ENCODE results near the gene STX11.
A peak's percentile ranks its signal among the peaks of the same experiment; 100 is the strongest.
"Not testable (repeated sequence)": the region's sequence is repeated elsewhere in the genome, so short reads cannot be mapped to it uniquely, and the experiment has no call there.

Gene STX11

DNA sequence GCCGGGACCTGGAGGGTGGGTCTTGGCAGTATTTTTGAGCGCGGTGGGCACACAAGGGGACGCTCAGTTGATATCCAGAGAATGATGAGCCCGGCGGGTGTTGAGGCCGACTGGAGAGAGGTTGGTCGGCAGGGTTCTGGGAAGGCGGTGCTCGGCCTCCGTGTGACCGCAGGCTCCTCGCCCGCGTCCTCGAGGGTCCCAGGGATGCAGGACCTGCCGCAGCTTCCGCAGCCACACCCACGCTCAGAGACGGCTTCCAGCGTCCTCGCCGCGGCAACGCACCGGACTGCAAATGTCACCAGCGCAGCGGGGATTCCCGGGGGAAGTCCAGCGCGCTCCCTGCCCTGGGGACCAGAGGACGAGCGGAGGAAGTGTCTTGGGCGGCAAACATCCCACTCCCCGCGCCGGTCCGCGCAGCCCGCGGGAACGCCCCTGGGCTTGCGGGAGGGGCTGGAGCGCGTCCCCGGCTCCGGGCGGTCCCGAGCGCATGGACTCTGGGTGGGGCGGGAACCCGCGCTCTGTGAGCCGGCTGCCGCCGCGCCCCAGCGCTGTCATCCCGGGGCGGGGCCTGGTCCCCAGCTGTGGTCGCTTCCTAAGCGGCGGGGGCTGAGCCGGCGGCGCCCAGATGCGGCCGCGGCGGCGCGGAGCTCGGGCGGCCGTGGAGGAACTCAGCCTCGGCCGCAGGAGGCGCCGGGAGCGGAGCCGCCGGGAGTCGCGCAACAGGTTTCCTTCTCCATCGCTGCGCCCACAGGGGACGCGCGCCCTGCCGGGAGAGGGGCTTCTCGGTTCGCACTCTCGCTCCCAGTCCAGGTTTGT is at the start of gene STX11:
Gene STX11 (plus strand): TSS at position 624 of the 816 bp plus-strand sequence. CDS start 36,111 bp downstream, outside the sequence.
- peak; percentile 77 for DNase-seq

- no peak for DNase-seq
These were observed 47.2 kb upstream of the STX11 start for GRCh38 chr6:144103026-144103563.

- no peak for DNase-seq
These were observed 45.8 kb upstream of the STX11 start for GRCh38 chr6:144104488-144104887.

DNA sequence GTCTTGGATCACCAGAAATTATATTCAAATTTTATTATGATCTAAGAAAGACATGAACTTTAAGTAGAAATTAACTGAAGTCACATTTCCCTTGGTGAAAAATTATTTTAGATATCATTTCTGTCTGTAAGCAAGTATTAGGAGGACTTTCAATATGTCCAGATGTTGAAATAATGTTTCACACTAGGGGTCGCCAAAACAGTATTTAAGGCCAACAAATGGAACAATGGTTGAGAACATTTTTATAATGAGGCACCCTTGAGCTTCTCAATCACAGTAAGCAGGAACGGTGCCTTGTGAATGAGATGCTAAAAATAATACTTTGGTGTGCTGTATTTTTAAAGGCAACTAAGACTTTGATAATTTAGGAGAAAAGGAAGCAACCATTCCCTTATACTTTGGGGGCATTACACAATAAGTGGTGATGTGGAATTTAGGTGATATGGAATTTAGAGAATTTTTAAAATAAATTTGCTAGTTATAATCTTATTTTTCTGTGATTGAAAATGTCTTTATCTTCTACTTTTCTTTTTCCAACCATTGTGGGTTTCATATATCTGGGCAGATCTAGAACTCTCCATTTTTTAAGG is 45.3 kb upstream of the STX11 start:
- no peak for DNase-seq

GRCh38 chr6:144106206-144106605 is 44.1 kb upstream of the STX11 start:
- DNase-seq: no peak

DNA sequence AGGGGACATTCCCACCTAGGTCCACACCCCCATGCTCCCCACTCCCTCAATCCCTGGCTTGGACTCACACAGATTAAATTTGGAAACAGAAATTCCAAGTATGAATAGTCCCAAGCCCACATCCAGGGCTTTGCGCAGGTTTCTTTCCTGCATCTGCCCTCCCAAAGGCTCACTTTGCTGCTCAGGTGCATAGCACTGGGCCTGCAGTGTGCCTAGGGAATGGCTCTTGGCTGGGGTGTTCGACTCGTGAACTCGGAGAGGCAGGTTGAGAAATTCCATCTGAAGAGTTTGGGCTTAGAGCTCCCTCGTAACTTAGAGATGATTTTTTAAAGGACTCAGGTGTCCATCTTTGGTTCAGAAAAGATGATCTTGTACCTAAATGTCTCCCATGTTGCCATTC is 40.1 kb upstream of the STX11 start:
- DNase-seq: no peak

DNA sequence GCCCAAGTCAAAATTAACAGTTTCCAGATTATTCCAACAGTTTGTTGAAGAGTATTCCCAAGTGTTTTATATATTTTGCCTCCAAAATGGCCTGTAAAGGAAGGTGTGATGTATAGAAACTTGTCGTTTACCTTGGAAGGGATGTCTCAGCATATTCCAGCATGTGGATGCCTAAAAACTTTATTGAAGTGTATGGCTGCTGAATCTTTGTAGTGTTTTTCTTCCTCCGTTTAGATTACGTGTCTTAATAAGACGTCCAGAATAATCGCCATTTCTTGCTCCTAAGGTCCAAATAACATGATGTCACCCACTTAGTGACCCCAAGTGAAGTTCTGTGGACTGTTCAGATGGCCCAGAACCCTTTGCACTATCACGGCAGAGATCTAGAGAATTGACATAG is 37.0 kb upstream of the STX11 start:
- no peak for DNase-seq

DNA sequence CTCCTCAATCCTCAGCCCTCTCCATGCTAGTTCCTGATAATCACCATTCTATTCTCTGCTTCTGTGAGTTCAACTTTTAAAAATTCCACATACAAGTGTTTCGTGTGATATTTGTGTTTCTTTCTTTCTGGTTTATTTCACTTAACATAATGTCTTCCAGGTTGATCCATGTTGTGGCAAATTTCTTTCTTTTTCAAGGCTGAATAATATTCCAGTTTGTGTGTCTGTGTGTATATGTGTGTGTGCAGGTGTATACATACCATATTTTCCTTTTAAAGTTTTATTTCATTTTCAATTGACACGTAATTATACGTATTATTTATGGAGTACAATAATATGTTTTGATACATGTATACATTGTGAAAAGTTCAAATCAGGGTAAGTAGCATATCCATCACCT is 35.1 kb upstream of the STX11 start:
- no peak for DNase-seq

- DNase-seq: no peak
These were observed 30.9 kb upstream of the STX11 start for GRCh38 chr6:144119376-144119775.

DNA sequence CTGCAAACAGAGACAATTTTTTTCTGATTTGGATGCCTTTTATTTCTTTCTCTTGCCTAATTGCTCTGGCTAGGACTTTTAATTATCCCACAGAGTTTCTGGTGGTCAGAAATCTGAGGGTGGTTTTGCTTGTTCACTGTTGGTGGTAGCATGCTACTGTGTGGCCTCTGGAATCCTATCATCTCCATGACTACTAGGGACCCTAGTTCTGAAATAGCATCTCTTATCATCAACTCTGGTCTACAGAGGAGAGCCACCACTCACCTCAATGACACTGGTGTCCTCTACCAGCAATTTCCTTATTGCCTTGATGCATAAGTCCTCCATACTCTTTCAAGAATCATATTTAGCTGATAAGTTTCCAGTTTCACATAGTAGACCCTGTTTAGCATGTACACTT is 27.5 kb upstream of the STX11 start:
- DNase-seq: no peak

GRCh38 chr6:144123421-144123820 is 26.9 kb upstream of the STX11 start:
- no peak for DNase-seq

DNA sequence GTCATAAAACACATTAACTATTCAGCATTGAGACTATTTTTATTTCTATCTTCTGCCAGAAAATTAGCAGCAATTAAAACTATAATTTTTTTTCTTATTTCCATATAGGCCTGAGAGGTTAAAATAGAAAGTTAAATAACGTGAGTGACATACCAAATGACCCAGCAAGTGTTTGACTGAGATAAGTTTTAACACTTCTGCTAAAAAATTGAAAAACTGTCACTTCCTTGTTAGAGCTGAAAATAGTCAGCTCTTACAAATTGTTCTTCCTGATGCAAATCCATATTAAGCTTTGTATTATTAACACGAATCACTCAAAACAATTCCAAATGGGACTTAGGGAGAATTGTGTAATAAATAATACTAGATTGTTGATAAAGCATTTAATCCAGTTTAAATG is 26.5 kb upstream of the STX11 start:
- DNase-seq: no peak

GRCh38 chr6:144127097-144127496 is 23.2 kb upstream of the STX11 start:
- DNase-seq: no peak

DNA sequence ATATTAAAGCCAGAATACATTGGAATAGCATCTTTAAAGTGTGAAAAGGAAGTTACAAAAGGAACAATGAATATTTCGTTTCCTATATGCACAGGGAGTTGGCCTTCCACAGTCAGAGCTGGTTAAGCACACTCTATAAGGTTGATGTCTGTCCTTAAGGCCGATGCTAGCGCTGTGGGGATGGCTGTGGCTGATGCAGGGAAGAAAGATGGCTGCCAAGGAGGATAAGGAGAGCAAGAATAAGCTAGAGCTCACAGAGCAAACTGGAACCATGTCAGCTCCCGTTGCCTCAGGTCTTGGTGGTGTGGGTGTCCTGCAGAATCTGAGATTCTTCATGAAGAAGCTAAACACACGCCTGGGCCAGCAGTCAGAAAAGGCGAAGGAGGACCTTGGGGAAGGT is 20.8 kb upstream of the STX11 start:
- no peak for DNase-seq

GRCh38 chr6:144131248-144131709 is 19.0 kb upstream of the STX11 start:
- no peak for DNase-seq

DNA sequence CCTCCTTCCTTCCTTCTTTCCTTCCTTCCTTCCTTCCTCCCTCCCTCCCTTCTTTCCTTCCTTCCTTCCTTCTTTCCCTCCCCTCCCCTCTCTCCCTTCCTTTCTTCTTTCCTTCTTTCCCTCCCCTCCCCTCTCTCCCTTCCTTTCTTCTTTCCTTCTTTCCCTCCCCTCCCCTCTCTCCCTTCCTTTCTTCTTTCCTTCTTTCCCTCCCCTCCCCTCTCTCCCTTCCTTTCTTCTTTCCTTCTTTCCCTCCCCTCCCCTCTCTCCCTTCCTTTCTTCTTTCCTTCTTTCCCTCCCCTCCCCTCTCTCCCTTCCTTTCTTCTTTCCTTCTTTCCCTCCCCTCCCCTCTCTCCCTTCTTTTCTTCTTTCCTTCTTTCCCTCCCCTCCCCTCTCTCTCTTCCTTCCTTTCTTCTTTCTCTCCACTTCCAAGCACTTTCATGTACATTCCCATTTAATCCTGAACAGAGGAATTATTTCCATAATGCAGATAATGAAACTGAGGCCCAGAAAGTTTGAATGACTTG is 18.1 kb upstream of the STX11 start:
- DNase-seq: not testable (repeated sequence)

- no peak for DNase-seq
These were observed 17.0 kb upstream of the STX11 start for GRCh38 chr6:144133225-144133821.

GRCh38 chr6:144134176-144134575 is 16.1 kb upstream of the STX11 start:
- no peak for DNase-seq

DNA sequence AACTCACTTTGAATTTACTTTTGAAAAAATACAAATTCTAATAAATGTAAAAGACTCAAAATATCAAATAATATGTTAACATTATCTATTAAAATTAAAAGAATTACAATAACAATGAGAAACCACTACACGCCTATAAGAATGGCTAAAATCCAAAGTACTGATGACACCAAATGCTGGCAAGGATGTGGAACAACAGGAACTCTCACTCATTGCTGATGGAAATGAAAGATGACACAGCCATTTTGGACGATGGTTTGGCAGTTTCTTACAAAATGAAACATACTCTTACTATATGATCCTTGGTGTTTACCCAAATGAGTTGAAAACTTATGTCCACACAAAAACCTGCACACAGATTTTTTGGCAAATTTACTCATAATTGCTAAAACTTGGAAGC is 15.6 kb upstream of the STX11 start:
- DNase-seq: no peak

DNA sequence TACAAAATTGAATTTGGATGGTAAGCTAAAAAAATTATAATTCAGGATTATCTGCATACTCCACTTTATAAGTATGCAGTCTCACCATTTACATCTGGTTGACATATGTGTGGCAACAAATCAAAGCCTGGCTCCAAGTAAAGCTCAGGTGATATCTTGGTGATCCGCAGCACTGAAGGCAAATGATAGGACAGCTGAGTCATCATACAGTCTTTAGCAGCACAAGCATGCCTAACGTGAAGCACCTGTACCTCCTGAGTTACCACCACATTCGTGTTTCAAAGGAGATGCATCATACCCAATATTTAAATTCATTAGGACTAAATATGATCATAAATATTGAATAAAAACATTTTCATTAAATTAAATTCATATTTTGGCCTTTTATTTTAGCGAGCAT is 11.8 kb upstream of the STX11 start:
- no peak for DNase-seq

GRCh38 chr6:144139817-144140216 is 10.5 kb upstream of the STX11 start:
- DNase-seq: no peak

DNA sequence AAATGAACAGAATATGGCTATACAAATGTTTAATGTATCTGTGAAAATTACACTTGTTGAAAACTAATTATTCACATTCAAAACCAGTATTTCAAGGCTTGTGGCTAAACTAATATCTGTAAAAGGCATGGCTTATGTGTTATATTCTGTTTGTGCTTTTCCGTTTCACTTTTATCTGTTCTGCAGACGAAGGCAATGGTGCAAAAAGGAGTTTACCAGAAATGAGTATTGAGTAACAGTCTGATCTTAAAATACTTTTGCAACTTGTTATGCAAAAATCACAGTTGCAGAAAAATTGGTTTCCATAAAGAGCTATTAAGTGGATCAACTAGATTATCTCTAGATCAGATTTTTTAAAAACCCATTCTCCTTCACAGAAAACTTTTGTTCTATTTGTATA is 9.4 kb upstream of the STX11 start:
- DNase-seq: no peak

DNA sequence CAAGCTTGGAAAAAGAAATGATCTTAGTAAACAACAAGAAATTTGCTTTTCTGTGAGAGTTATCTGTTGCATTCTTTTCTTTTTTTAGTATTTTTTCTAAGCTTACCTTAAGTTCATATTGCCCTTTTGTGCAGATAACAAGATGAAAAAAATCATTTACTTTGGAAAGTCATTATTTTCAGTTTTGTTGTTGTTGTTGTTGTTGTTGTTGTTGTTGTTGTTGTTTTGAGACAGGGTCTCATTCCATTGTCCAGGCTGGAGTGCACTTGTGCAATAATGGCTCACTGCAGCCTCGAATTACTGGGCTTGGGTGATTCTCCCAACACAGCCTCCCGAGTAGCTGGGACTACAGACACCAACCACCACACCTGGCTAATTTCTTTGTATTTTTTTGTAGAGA is 8.8 kb upstream of the STX11 start:
- DNase-seq: no peak

DNA sequence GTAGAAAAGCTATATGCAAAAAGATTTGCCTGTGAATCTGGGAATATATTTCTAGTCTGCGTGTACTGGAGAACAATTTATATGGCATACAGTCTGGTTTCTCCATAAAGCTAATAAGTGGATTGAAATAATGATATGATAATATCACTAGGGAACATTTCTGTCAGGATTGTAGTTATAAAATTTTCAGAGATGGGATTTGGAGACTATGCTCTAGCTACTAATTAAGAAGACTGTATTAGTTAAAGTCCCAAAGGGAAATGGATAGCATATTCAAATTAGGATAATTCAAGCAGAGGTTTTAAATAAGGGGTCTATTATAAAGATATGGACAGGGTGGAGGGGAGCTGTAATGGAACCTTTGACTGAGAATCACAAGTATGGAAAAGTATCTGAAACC is 7.2 kb upstream of the STX11 start:
- no peak for DNase-seq

Measured in stimulated activated CD4-positive, alpha-beta T cell treated with anti-CD3 and anti-CD28 coated beads, Interleukin-1b, Interleukin-23, amount 100 ng/mL, for 48 hours (primary cell).